GM13976 (cell line): ENCODE measurements around the gene FOXK2.

Experiments
- DNase-seq: peaks from one replicate; pipeline ENCODE4 v3.0.0; 2012; ENCODE audit warnings: low spot score
- CTCF ChIP-seq: IDR thresholded peaks from 2 replicates; pipeline ENCODE4 v1.5.1; 2012; ENCODE audit warnings: borderline replicate concordance, mild to moderate bottlenecking; ENCODE audit not compliant: insufficient read depth; ENCODE audit errors: extremely low read depth, missing control alignments, control extremely low read depth
- in situ Hi-C: fragments of 300-500 bp; cut with MboI; formaldehyde crosslinking; loops from one replicate; pipeline ENCODE4 v1.12.0; 2022; ENCODE audit warnings: low sequenced_read_pairs, mixed read lengths, inconsistent platforms; ENCODE audit not compliant: unreplicated experiment

The FOXK2 gene

GRCh38 chr17:82615084-82616020 lies 95.8 kb downstream of the FOXK2 start:
- no peak for DNase-seq
- in situ Hi-C loops: no loop called here
- TF ChIP-seq CTCF: no peak

- in situ Hi-C loops: no loop called here
- DNase-seq: no peak
- no peak for TF ChIP-seq CTCF
These were observed 96.6 kb downstream of the FOXK2 start for GRCh38 chr17:82616021-82616711.

- in situ Hi-C loops: no loop called here
These were observed 99.7 kb downstream of the FOXK2 start for GRCh38 chr17:82619211-82619610.

GRCh38 chr17:82619641-82620040 lies 100.1 kb downstream of the FOXK2 start:
- TF ChIP-seq CTCF: no peak
- in situ Hi-C loops: no loop called here
- no peak for DNase-seq

More at GRCh38 chr17:82619211-82619610, 99.7 kb downstream of the FOXK2 start:
- no peak for DNase-seq
- TF ChIP-seq CTCF: no peak

- no peak for TF ChIP-seq CTCF
- DNase-seq: no peak
- in situ Hi-C loops: no loop called here
These were observed 104.2 kb downstream of the FOXK2 start for GRCh38 chr17:82623707-82624106.

- no peak for TF ChIP-seq CTCF
- in situ Hi-C loops: no loop called here
These were observed 107.9 kb downstream of the FOXK2 start for GRCh38 chr17:82627405-82627804.

More at GRCh38 chr17:82627405-82627804, 107.9 kb downstream of the FOXK2 start:
- DNase-seq: no peak
